K562 (cell line): ENCODE results near the gene CDC37. TPM values are rescaled to one million over a fixed set of nuclear protein-coding genes. Genes with fewer than 3 reads are reported as not detected.
A peak's percentile ranks its signal among the peaks of the same experiment; 100 is the strongest.

Source experiments
- ATAC-seq: fragments of 200-7000 bp; cut with Tn5 transposase; 3 replicates; pipeline ENCODE4 v1.9.1; 2020; ENCODE audit warnings: moderate library complexity
- BruUV-seq: library from RNA; stranded (reverse); fragments of 400-500 nt; replicated peaks from 2 replicates; lab custom pipeline; 2021; lab: Mats Ljungman, UMichigan
- CTCF ChIA-PET: fragments of 300-600 bp; formaldehyde crosslinking; extraction: SDS; loops from one replicate; lab custom pipeline; 2021; ENCODE audit warnings: low intra/inter-chr PET ratio; lab: Yijun Ruan, JAX
- POLR2A ChIA-PET: fragments of 300-600, 350-650 bp; sonication (Branson Sonifier 250); formaldehyde crosslinking; extraction: SDS; loops from one replicate; lab custom pipeline; 2021; ENCODE audit warnings: antibody characterized with exemption, inconsistent platforms; lab: Yijun Ruan, JAX
- DNase-seq, 4 experiments: peaks; one replicate each; pipeline versions ENCODE4 v3.0.0 to v3.0.0-alpha.2; 2011 to 2018; ENCODE audit warnings: low spot score in 3 of 4, mixed read lengths in 3 of 4; ENCODE audit errors: extremely low read depth in 1 of 4
- FAIRE-seq: peaks from 2 replicates; lab custom pipeline; 2011; peaks lifted over from hg19 to GRCh38; lab: Jason Lieb, UNC
- H2AFZ ChIP-seq: 2 replicates; pipeline ENCODE4 v1.6.0; 2011; ENCODE audit warnings: low read depth, low read length, control low read depth, inconsistent platforms
- H3K27ac ChIP-seq: fragments of 200-600 bp; 3 replicates; pipeline ENCODE4 v1.8.0; 2011; ENCODE audit warnings: low read depth, mild to moderate bottlenecking, control low read depth, inconsistent platforms, low read length, moderate library complexity, mixed read lengths; ENCODE audit errors: extremely low read depth
- H3K27me3 ChIP-seq, 2 experiments: fragments of 300-600 bp in 1 of 2; 2 replicates in 1 of 2; 3 replicates in 1 of 2; pipeline versions ENCODE4 v1.6.0 to v1.8.0; 2011; ENCODE audit warnings: inconsistent platforms in 2 of 2, low read length in 2 of 2, mild to moderate bottlenecking in 1 of 2, mixed read lengths in 1 of 2, moderate library complexity in 1 of 2; ENCODE audit not compliant: control insufficient read depth in 2 of 2, insufficient read depth in 2 of 2
- H3K36me3 ChIP-seq: fragments of 300-600 bp; 3 replicates; pipeline ENCODE4 v1.8.0; 2011; ENCODE audit warnings: mild to moderate bottlenecking, low read length, inconsistent platforms; ENCODE audit not compliant: control insufficient read depth, insufficient read depth
- H3K4me1 ChIP-seq, 2 experiments: fragments of 200-600 bp in 1 of 2; replicated peaks in 1 of 2; 2 replicates in 1 of 2; 3 replicates in 1 of 2; pipeline versions ENCODE4 v1.5.1 to v1.8.0; 2011; ENCODE audit warnings: inconsistent platforms in 2 of 2, low read length in 2 of 2, mild to moderate bottlenecking in 1 of 2, mixed read lengths in 1 of 2, moderate library complexity in 1 of 2; ENCODE audit not compliant: control insufficient read depth in 2 of 2, insufficient read depth in 2 of 2
- H3K4me2 ChIP-seq: 2 replicates; pipeline ENCODE4 v1.6.1; 2011; ENCODE audit warnings: low read length, control low read depth, inconsistent platforms, mixed read lengths; ENCODE audit not compliant: insufficient read depth
- H3K4me3 ChIP-seq: fragments of 200-600 bp; sonication (generic), shearing (Covaris generic); 2 replicates; pipeline ENCODE4 v1.5.1; 2016; ENCODE audit warnings: control low read depth, inconsistent platforms
- H3K79me2 ChIP-seq: fragments of 200-600 bp; 3 replicates; pipeline ENCODE4 v1.8.0; 2011; ENCODE audit warnings: low read length, inconsistent platforms; ENCODE audit not compliant: control insufficient read depth, insufficient read depth
- H3K9ac ChIP-seq, 2 experiments: 2 replicates each; pipeline versions ENCODE4 v1.6.0 to v1.6.1; 2011; ENCODE audit warnings: low read depth in 2 of 2, low read length in 2 of 2, control low read depth in 1 of 2, inconsistent platforms in 1 of 2, mild to moderate bottlenecking in 1 of 2, mixed read lengths in 1 of 2; ENCODE audit not compliant: insufficient read depth in 1 of 2
- H3K9me1 ChIP-seq: one replicate; pipeline ENCODE4 v1.6.0; 2011; ENCODE audit warnings: inconsistent platforms, mild to moderate bottlenecking, low read length, moderate library complexity; ENCODE audit not compliant: control insufficient read depth, insufficient read depth
- H3K9me3 ChIP-seq: replicated peaks from 2 replicates; pipeline ENCODE4 v1.5.1; 2011; ENCODE audit warnings: low read depth, low read length, inconsistent platforms; ENCODE audit not compliant: control insufficient read depth, insufficient read depth
- H4K20me1 ChIP-seq: replicated peaks from 2 replicates; pipeline ENCODE4 v1.6.1; 2011; ENCODE audit warnings: low read length, inconsistent platforms, mixed read lengths; ENCODE audit not compliant: control insufficient read depth, insufficient read depth
- MAFK ChIP-seq: IDR thresholded peaks from 2 replicates; pipeline ENCODE4 v1.6.1; 2011; ENCODE audit warnings: low read length, improper control_type of control experiment
- NR2C2 ChIP-seq, 2 experiments: fragments of 200-800 bp in 1 of 2; sonication (Bioruptor generic) in 1 of 2; sonication (generic) in 1 of 2; formaldehyde crosslinking in 1 of 2; IDR thresholded peaks; 2 replicates each; pipeline versions ENCODE4 v1.6.1 to v1.8.0; 2016 to 2022; ENCODE audit warnings: mild to moderate bottlenecking in 1 of 2, missing compliant biosample characterization in 1 of 2, missing genetic modification characterization in 1 of 2, missing genetic modification reagents in 1 of 2
- POU5F1 ChIP-seq: fragments of 150-350 bp; IDR thresholded peaks from 2 replicates; pipeline ENCODE4 v1.6.1; 2014; ENCODE audit warnings: borderline replicate concordance, low read length, low read depth, mild to moderate bottlenecking; ENCODE audit not compliant: partially characterized antibody
- ZKSCAN1 ChIP-seq: fragments of 150-350 bp; IDR thresholded peaks from 2 replicates; pipeline ENCODE4 v1.6.1; 2016; ENCODE audit warnings: low read depth, low read length
- WGBS: fragments of 100-300 bp; shearing (Covaris generic); methylation state at CpG from one replicate; pipeline ENCODE4 v1.1.6; 2016; ENCODE audit warnings: low coverage, mixed read lengths; ENCODE audit not compliant: insufficient coverage; ENCODE audit errors: missing lambda C conversion rate; 5-methylcytosine and 5-hydroxymethylcytosine counted together
- in situ Hi-C: fragments of 300-500 bp; cut with MboI; formaldehyde crosslinking; loops from 4 replicates; pipeline ENCODE4 v1.15.0; 2018; ENCODE audit warnings: inconsistent platforms, mixed read lengths
- intact Hi-C: fragments of 100-400 bp; cut with micrococcal nuclease; formaldehyde crosslinking; loops from 2 replicates; pipeline ENCODE4 v1.14.2; 2022
- polyA plus RNA-seq, 8 experiments: library from polyadenylated mRNA; depleted of rRNA in 4 of 8; stranded (reverse) in 5 of 8; unstranded in 3 of 8; fragments of >200 nt; fragmentation: Nextera tagmentation in 2 of 8; fragmentation: Illumina TruSeq in 1 of 8; extraction: Ambion mirVana in 2 of 8; extraction: Trizol in 1 of 8; gene quantifications; 2 replicates each; pipeline versions ENCODE4 v1.2.1 to v1.2.3, GENCODE V29; 2011 to 2014; ENCODE audit warnings: inconsistent platforms in 1 of 8, missing spikeins in 1 of 8
- total RNA-seq, 7 experiments: library from RNA; depleted of rRNA in 6 of 7; stranded (reverse); fragments of >200 nt in 6 of 7; fragmentation: Illumina TruSeq in 2 of 7; extraction: Trizol in 2 of 7; gene quantifications; 2 replicates each; pipeline versions ENCODE4 v1.2.1 to v1.2.3, GENCODE V29; 2011 to 2021; ENCODE audit warnings: low replicate concordance in 1 of 7

CDC37 gene
- total and polyA plus RNA-seq, 9 of the 15 experiments (the other 6 are each of a cell fraction or from before 2014, with no cell fraction given): 6.6 to 538 (median 227) TPM

GRCh38 chr19:10406191-10406590, 2.8 kb upstream of the CDC37 start:
- BruUV-seq: no TSS peak
- no peak overlapping the region for H3K4me2 ChIP-seq

More at GRCh38 chr19:10406191-10406590, 2.8 kb upstream of the CDC37 start:
- H2AFZ ChIP-seq: no peak overlapping the region
- H3K4me3 ChIP-seq: no peak overlapping the region
- intact Hi-C loops: no loop called here
- ATAC-seq (no peak), FAIRE-seq (no peak), DNase-seq (no peak)
- H3K79me2 ChIP-seq: peaks cover 26% of the 10 kb centered on the region
- in situ Hi-C loops: loop anchor here (5.0 kb wide), 1 partner anchor 166 kb away; no protein-coding TSS in a partner anchor
- CTCF ChIA-PET: no interaction called here
- peaks cover 5% of the 10 kb centered on the region for H4K20me1 ChIP-seq
- no peaks in the 10 kb centered on the region for H3K27me3 ChIP-seq
- WGBS: 40% methylated on average over 6 of the region's 6 CpGs
- POLR2A ChIA-PET: interaction anchor here (0.6 to 1.7 kb wide), 4 partner anchors 8 to 64 kb away, joined by 3 to 7 read pairs (median 4); no protein-coding TSS in a partner anchor
- TF ChIP-seq MAFK: no peak
- TF ChIP-seq NR2C2 (CRISPR knock-in tag; IDR thresholded peaks at IDR 0.05): no peak
- TF ChIP-seq NR2C2 (tag; IDR thresholded peaks at IDR 0.05): no peak
- no peak for TF ChIP-seq POU5F1
- TF ChIP-seq ZKSCAN1: peak; percentile 86
- no peaks in the 10 kb centered on the region for H3K9me1 ChIP-seq
- peaks cover 5 to 37% of the 10 kb centered on the region in 2 experiments for H3K4me1 ChIP-seq
- H3K36me3 ChIP-seq: peaks cover 5% of the 10 kb centered on the region; the same call in 1 of the 3 replicates
- no peaks in the 10 kb centered on the region for H3K9me3 ChIP-seq
- no peak overlapping the region for H3K27ac ChIP-seq
- H3K9ac ChIP-seq: no peak overlapping the region
